H9 (cell line): Measurements from ENCODE around the gene ZC3H12C. TPM values are rescaled to one million over a fixed set of nuclear protein-coding genes. Genes with fewer than 3 reads are reported as not detected.

Experiments
- DNase-seq: peaks from one replicate; pipeline ENCODE4 v3.0.0-alpha.2; 2017
- H2AFZ ChIP-seq: one replicate; pipeline ENCODE4 v1.6.1; 2013; ENCODE audit warnings: mild to moderate bottlenecking, low read length, control low read depth, moderate library complexity
- H2AK5ac ChIP-seq: 2 replicates; pipeline ENCODE4 v1.6.1; 2013; ENCODE audit warnings: low read length, control low read depth, mixed read lengths; ENCODE audit not compliant: insufficient read length
- H2BK120ac ChIP-seq: one replicate; pipeline ENCODE4 v1.6.1; 2013; ENCODE audit warnings: low read depth, mild to moderate bottlenecking, low read length, control low read depth, inconsistent platforms; ENCODE audit not compliant: poor library complexity, severe bottlenecking
- H2BK12ac ChIP-seq: 2 replicates; pipeline ENCODE4 v1.6.1; 2013; ENCODE audit warnings: low read length, control low read depth, mixed read lengths, low read depth; ENCODE audit not compliant: insufficient read length
- H2BK15ac ChIP-seq: 2 replicates; pipeline ENCODE4 v1.6.1; 2013; ENCODE audit warnings: low read depth, low read length, control low read depth
- H2BK20ac ChIP-seq: one replicate; pipeline ENCODE4 v1.6.1; 2013; ENCODE audit warnings: low read depth, mild to moderate bottlenecking, low read length, control low read depth, inconsistent platforms; ENCODE audit not compliant: poor library complexity, severe bottlenecking
- H2BK5ac ChIP-seq: 2 replicates; pipeline ENCODE4 v1.6.1; 2013; ENCODE audit warnings: low read length, control low read depth, mixed read lengths; ENCODE audit not compliant: insufficient read length
- H3K14ac ChIP-seq: 2 replicates; pipeline ENCODE4 v1.6.1; 2013; ENCODE audit warnings: low read length, control low read depth; ENCODE audit not compliant: insufficient read depth
- H3K18ac ChIP-seq: 2 replicates; pipeline ENCODE4 v1.6.1; 2013; ENCODE audit warnings: low read depth, mild to moderate bottlenecking, mixed read lengths, low read length, control low read depth; ENCODE audit not compliant: insufficient read length
- H3K23ac ChIP-seq: 2 replicates; pipeline ENCODE4 v1.6.1; 2013; ENCODE audit warnings: low read length, control low read depth, mixed read lengths, low read depth; ENCODE audit not compliant: insufficient read length
- H3K23me2 ChIP-seq: 2 replicates; pipeline ENCODE4 v1.6.1; 2013; ENCODE audit warnings: low read depth, mild to moderate bottlenecking, mixed read lengths, low read length, control low read depth; ENCODE audit not compliant: insufficient read length, poor library complexity, severe bottlenecking
- H3K27ac ChIP-seq: 2 replicates; pipeline ENCODE4 v1.5.1; 2013; ENCODE audit warnings: low read length, control low read depth, mixed read lengths, low read depth; ENCODE audit not compliant: insufficient read length
- H3K27me3 ChIP-seq: 2 replicates; pipeline ENCODE4 v1.6.1; 2013; ENCODE audit warnings: low read length, control low read depth, inconsistent platforms; ENCODE audit not compliant: insufficient read depth
- H3K4ac ChIP-seq: 2 replicates; pipeline ENCODE4 v1.6.1; 2013; ENCODE audit warnings: low read depth, mild to moderate bottlenecking, control low read depth, inconsistent platforms, low read length, moderate library complexity
- H3K4me1 ChIP-seq: 2 replicates; pipeline ENCODE4 v1.6.1; 2013; ENCODE audit warnings: low read length, control low read depth, inconsistent platforms; ENCODE audit not compliant: insufficient read depth
- H3K4me2 ChIP-seq: 2 replicates; pipeline ENCODE4 v1.6.1; 2013; ENCODE audit warnings: low read length, control low read depth, mixed read lengths; ENCODE audit not compliant: insufficient read length, insufficient read depth
- H3K56ac ChIP-seq: 2 replicates; pipeline ENCODE4 v1.6.1; 2013; ENCODE audit warnings: low read depth, mild to moderate bottlenecking, mixed read lengths, low read length, control low read depth; ENCODE audit not compliant: insufficient read length
- H3K79me1 ChIP-seq: 2 replicates; pipeline ENCODE4 v1.6.1; 2013; ENCODE audit warnings: low read depth, mild to moderate bottlenecking, moderate library complexity, low read length, control low read depth, inconsistent platforms; ENCODE audit not compliant: insufficient read depth, poor library complexity, severe bottlenecking
- H3K79me2 ChIP-seq: 2 replicates; pipeline ENCODE4 v1.6.1; 2013; ENCODE audit warnings: low read length, control low read depth, inconsistent platforms; ENCODE audit not compliant: insufficient read depth
- H3K9ac ChIP-seq: 2 replicates; pipeline ENCODE4 v1.6.1; 2013; ENCODE audit warnings: low read length, control low read depth, mixed read lengths; ENCODE audit not compliant: insufficient read length; ENCODE audit errors: extremely low read depth
- H3K9me3 ChIP-seq: one replicate; pipeline ENCODE4 v1.6.1; 2013; ENCODE audit warnings: low read depth, low read length, inconsistent platforms; ENCODE audit not compliant: control insufficient read depth
- H3T11ph ChIP-seq: one replicate; pipeline ENCODE4 v1.6.1; 2013; ENCODE audit warnings: mild to moderate bottlenecking, low read length, control low read depth, inconsistent platforms
- H4K20me1 ChIP-seq: one replicate; pipeline ENCODE4 v1.6.1; 2013; ENCODE audit not compliant: control insufficient read depth, insufficient read length, insufficient read depth
- H4K5ac ChIP-seq: 2 replicates; pipeline ENCODE4 v1.6.1; 2013; ENCODE audit warnings: low read depth, mild to moderate bottlenecking, mixed read lengths, low read length, control low read depth; ENCODE audit not compliant: insufficient read length
- H4K8ac ChIP-seq: replicated peaks from 2 replicates; pipeline ENCODE4 v1.6.1; 2013; ENCODE audit warnings: low read length, control low read depth, mixed read lengths, low read depth; ENCODE audit not compliant: insufficient read length
- H4K91ac ChIP-seq: 2 replicates; pipeline ENCODE4 v1.6.1; 2013; ENCODE audit warnings: low read depth, mild to moderate bottlenecking, moderate library complexity, mixed read lengths, low read length, control low read depth; ENCODE audit not compliant: insufficient read length
- H3K27ac Mint-ChIP-seq, 3 experiments: 2 replicates in 2 of 3; 3 replicates in 1 of 3; pipeline ENCODE4 v1.8.0; 2020 to 2021; ENCODE audit warnings: mixed read lengths in 3 of 3, mild to moderate bottlenecking in 1 of 3, moderate library complexity in 1 of 3
- H3K27me3 Mint-ChIP-seq: 2 replicates; pipeline ENCODE4 v1.8.0; 2021; ENCODE audit warnings: low read depth, mild to moderate bottlenecking, moderate library complexity, mixed read lengths
- H3K36me3 Mint-ChIP-seq, 3 experiments: 2 replicates in 2 of 3; 3 replicates in 1 of 3; pipeline ENCODE4 v1.8.0; 2020 to 2021; ENCODE audit warnings: low read depth in 3 of 3, mixed read lengths in 3 of 3; ENCODE audit not compliant: insufficient read depth in 1 of 3
- H3K4me1 Mint-ChIP-seq, 2 experiments: 2 replicates each; pipeline ENCODE4 v1.8.0; 2020; ENCODE audit warnings: mixed read lengths in 2 of 2
- H3K4me3 Mint-ChIP-seq, 2 experiments: 2 replicates in 1 of 2; 3 replicates in 1 of 2; pipeline ENCODE4 v1.8.0; 2020 to 2021; ENCODE audit warnings: mild to moderate bottlenecking in 2 of 2, mixed read lengths in 2 of 2, moderate library complexity in 1 of 2
- H3K9me3 Mint-ChIP-seq, 2 experiments: 2 replicates in 1 of 2; 3 replicates in 1 of 2; pipeline ENCODE4 v1.8.0; 2020; ENCODE audit warnings: mild to moderate bottlenecking in 2 of 2, mixed read lengths in 2 of 2, moderate library complexity in 1 of 2
- CTCF ChIP-seq: fragments of 200-600 bp; sonication (generic); conservative IDR thresholded peaks from 3 replicates; pipeline ENCODE4 v1.8.0; 2021; ENCODE audit warnings: antibody characterized with exemption, mild to moderate bottlenecking
- WGBS: extraction: QIAGEN DNeasy Blood & Tissue Kit; methylation state at CpG from one replicate; pipeline ENCODE4 v1.1.7; 2013; ENCODE audit warnings: missing lambda C conversion rate, low lambda C conversion rate, mixed read lengths; ENCODE audit not compliant: insufficient read length; ENCODE audit errors: extremely low coverage; 5-methylcytosine and 5-hydroxymethylcytosine counted together
- total RNA-seq: library from RNA; stranded (reverse); gene quantifications from 2 replicates; pipeline ENCODE4 v1.2.1, GENCODE V29; 2021

ZC3H12C gene
- total RNA-seq, 1 experiment from 2014 or later = 4.8 TPM

GRCh38 chr11:110182886-110183285, 89.7 kb downstream of the ZC3H12C start:
- Histone ChIP-seq H3K56ac (no peak overlapping the region), H4K20me1 (no peaks in the 10 kb centered on the region), H3K4ac (no peak overlapping the region), H3K14ac (no peak overlapping the region), H2BK120ac (no peak overlapping the region), H3K79me1 (no peaks in the 10 kb centered on the region), H3K79me2 (no peaks in the 10 kb centered on the region), H3K18ac (no peak overlapping the region), H2BK12ac (no peak overlapping the region), H3K9ac (no peak overlapping the region), H3K23me2 (no peaks in the 10 kb centered on the region), H2AFZ (no peak overlapping the region), H3K4me2 (no peak overlapping the region), H3K27ac (no peak overlapping the region), H2BK5ac (no peak overlapping the region), H4K91ac (no peak overlapping the region), H4K8ac (no peak overlapping the region), H2BK20ac (no peak overlapping the region), H2AK5ac (no peak overlapping the region), H4K5ac (no peak overlapping the region), H3K27me3 (no peaks in the 10 kb centered on the region), H3K9me3 (no peaks in the 10 kb centered on the region), H3K23ac (no peak overlapping the region), H3T11ph (no peak overlapping the region), H2BK15ac (no peak overlapping the region), H3K4me1 (peaks cover 15% of the 10 kb centered on the region; the same call in 1 of the 2 replicates)
- peaks cover 26 to 41% of the 10 kb centered on the region in 2 experiments for H3K4me1 Mint-ChIP-seq
- peaks cover 3% of the 10 kb centered on the region for H3K27me3 Mint-ChIP-seq
- no peak overlapping the region for H3K4me3 Mint-ChIP-seq
- WGBS = no CpG with 5 or more reads among the region's 5 CpGs
- no peak overlapping the region for H3K27ac Mint-ChIP-seq
- no peaks in the 10 kb centered on the region for H3K36me3 Mint-ChIP-seq
- DNase-seq = no peak
- no peaks in the 10 kb centered on the region for H3K9me3 Mint-ChIP-seq
- TF ChIP-seq CTCF = no peak
